Stomach smooth muscle (tissue), 2 donors: ENCODE measurements around the gene DDHD1.
"Not testable (repeated sequence)": the region's sequence is repeated elsewhere in the genome, so short reads cannot be mapped to it uniquely, and the experiment has no call there.

Experiments
- H3K27ac ChIP-seq: one replicate; pipeline ENCODE4 v1.7.0; 2013; ENCODE audit warnings: mild to moderate bottlenecking, low read length, inconsistent platforms
- H3K27me3 ChIP-seq, 2 donors: one replicate each; pipeline ENCODE4 v1.7.0; 2013; ENCODE audit warnings: low read length in 2 of 2; ENCODE audit not compliant: insufficient read depth in 2 of 2, control insufficient read depth in 1 of 2
- H3K36me3 ChIP-seq, 2 donors: one replicate each; pipeline ENCODE4 v1.7.0; 2013; ENCODE audit warnings: low read length in 2 of 2; ENCODE audit not compliant: control insufficient read depth in 2 of 2, insufficient read depth in 2 of 2
- H3K4me1 ChIP-seq: one replicate; pipeline ENCODE4 v1.7.0; 2013; ENCODE audit warnings: low read length; ENCODE audit not compliant: control insufficient read depth, insufficient read depth
- H3K4me3 ChIP-seq, 2 donors: one replicate each; pipeline ENCODE4 v1.7.0; 2013; ENCODE audit warnings: low read length in 2 of 2
- H3K9ac ChIP-seq, 2 donors: one replicate each; pipeline ENCODE4 v1.7.0; 2013; ENCODE audit warnings: low read length in 2 of 2, mild to moderate bottlenecking in 1 of 2
- H3K9me3 ChIP-seq, 2 donors: one replicate each; pipeline ENCODE4 v1.7.0; 2013; ENCODE audit warnings: low read length in 2 of 2; ENCODE audit not compliant: control insufficient read depth in 2 of 2
- donor health status: healthy.
- donor health status: Pancreatic carcinoma.

The DDHD1 gene

DNA sequence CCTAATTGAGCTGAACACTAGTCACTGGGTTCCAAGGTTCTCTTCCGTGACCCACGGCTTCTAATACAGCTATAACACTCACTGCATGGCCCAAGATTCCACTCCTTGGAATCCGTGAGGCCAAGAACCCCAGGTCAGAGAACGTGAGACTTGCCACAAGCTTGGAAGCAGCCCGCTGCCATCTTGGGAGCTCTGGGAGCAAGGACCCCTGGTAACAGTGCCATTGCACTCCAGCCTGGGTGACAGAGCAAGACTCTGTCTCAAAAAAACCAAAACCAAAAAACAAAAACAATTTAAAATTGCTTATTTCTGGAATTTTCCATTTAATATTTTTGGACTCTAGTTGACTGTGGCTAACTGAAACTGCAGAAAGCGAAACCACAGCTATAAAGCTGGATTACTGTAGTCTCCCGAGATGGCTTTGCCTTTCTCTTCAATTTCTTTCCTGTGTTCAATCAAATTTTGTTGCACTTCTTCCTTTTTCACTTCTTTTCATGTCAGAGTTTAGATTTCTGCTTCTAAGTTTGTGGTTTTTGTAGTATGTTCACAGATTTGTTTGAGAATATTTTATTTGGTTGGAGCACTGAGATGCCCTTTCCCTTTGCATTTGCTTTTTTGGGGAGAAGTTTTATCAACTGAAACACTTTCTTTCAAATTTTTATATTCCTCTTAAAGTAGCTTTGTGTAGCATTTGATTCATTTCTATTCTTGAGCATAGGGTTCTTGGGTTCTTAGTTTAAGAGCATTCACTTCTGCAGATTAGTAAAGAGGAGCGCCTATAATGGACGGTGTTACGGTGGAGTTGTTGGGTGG is 44.6 kb downstream of the DDHD1 start:
- no peaks in the 10 kb centered on the region for H3K9me3 ChIP-seq
- H3K9ac ChIP-seq: no peak overlapping the region
- H3K4me3 ChIP-seq: no peak overlapping the region
- no peaks in the 10 kb centered on the region for H3K27me3 ChIP-seq
- no peaks in the 10 kb centered on the region for H3K4me1 ChIP-seq
- no peaks in the 10 kb centered on the region for H3K36me3 ChIP-seq
- H3K27ac ChIP-seq: no peak overlapping the region

DNA sequence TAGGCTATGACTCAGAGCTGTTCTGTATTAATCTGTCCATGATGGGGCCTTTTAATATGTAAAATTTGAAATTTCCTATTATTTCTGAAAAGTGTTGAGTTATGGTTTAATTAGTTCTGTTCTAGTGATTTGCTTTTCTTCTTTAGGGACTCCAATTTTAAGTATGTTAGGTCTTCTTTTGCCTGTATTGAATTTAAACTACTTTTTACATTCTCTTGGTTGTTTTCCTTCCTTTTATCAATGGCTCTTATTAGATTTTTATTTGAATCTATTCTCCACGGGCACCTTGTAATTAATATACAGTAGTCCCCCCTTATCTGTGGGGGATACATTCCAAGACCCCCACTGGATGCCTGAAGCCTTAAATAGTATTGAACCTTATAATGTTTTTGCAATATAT is 46.4 kb downstream of the DDHD1 start:
- Histone ChIP-seq H3K4me1 (no peaks in the 10 kb centered on the region), H3K9ac (no peak overlapping the region), H3K27me3 (no peaks in the 10 kb centered on the region), H3K9me3 (no peaks in the 10 kb centered on the region), H3K36me3 (no peaks in the 10 kb centered on the region), H3K27ac (no peak overlapping the region), H3K4me3 (no peak overlapping the region)

- Histone ChIP-seq H3K9ac (no peak overlapping the region), H3K27ac (no peak overlapping the region), H3K4me1 (no peaks in the 10 kb centered on the region), H3K9me3 (no peaks in the 10 kb centered on the region), H3K36me3 (no peaks in the 10 kb centered on the region), H3K27me3 (no peaks in the 10 kb centered on the region), H3K4me3 (no peak overlapping the region)
Measured at GRCh38 chr14:53103636-53104340, 49.3 kb downstream of the DDHD1 start.

- Histone ChIP-seq H3K27ac (no peak overlapping the region), H3K27me3 (no peaks in the 10 kb centered on the region), H3K4me3 (no peak overlapping the region), H3K4me1 (no peaks in the 10 kb centered on the region), H3K36me3 (peaks cover 0 to 4% of the 10 kb centered on the region in 2 donors), H3K9me3 (no peaks in the 10 kb centered on the region), H3K9ac (no peak overlapping the region)
Measured at GRCh38 chr14:53093206-53093605, 59.9 kb downstream of the DDHD1 start.

GRCh38 chr14:53090853-53091252 is 62.3 kb downstream of the DDHD1 start:
- no peaks in the 10 kb centered on the region for H3K9me3 ChIP-seq
- no peak overlapping the region for H3K4me3 ChIP-seq
- no peaks in the 10 kb centered on the region for H3K4me1 ChIP-seq
- no peak overlapping the region for H3K9ac ChIP-seq
- peaks cover 0 to 4% of the 10 kb centered on the region in 2 donors for H3K36me3 ChIP-seq
- H3K27me3 ChIP-seq: no peaks in the 10 kb centered on the region
- H3K27ac ChIP-seq: no peak overlapping the region

DNA sequence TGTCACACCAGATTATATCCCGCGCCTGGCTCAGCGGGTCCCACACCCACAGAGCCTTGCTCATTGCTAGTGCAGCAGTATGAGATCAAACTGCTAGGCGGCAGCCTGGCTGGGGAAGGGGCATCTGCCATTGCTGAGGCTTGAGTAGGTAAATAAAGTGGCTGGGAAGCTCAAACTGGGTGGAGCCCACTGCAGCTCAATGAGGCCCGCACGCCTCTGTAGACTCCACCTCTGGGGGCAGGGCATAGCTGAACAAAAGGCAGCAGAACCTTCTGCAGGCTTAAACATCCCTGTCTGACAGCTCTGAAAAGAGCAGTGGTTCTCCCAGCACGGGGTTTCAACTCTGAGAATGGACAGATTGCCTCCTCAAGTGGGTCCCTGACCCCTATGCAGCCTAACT is 68.2 kb downstream of the DDHD1 start:
- not testable (repeated sequence) for H3K27ac ChIP-seq, H3K4me1 ChIP-seq, H3K9ac ChIP-seq

GRCh38 chr14:53064475-53064874 is 88.6 kb downstream of the DDHD1 start:
- Histone ChIP-seq H3K27ac (no peak overlapping the region), H3K4me3 (no peak overlapping the region), H3K4me1 (no peaks in the 10 kb centered on the region), H3K27me3 (no peaks in the 10 kb centered on the region), H3K9me3 (no peaks in the 10 kb centered on the region), H3K36me3 (no peaks in the 10 kb centered on the region), H3K9ac (no peak overlapping the region)

More for the DNA sequence above, 68.2 kb downstream of the DDHD1 start:
- not testable (repeated sequence) for H3K4me3 ChIP-seq, H3K27me3 ChIP-seq, H3K36me3 ChIP-seq, H3K9me3 ChIP-seq

GRCh38 chr14:53062856-53063255 is 90.3 kb downstream of the DDHD1 start:
- no peak overlapping the region for H3K4me3 ChIP-seq
- H3K36me3 ChIP-seq: no peaks in the 10 kb centered on the region
- no peak overlapping the region for H3K9ac ChIP-seq
- no peaks in the 10 kb centered on the region for H3K9me3 ChIP-seq
- H3K4me1 ChIP-seq: no peaks in the 10 kb centered on the region
- H3K27ac ChIP-seq: no peak overlapping the region
- H3K27me3 ChIP-seq: no peaks in the 10 kb centered on the region

GRCh38 chr14:53060046-53060445 is 93.1 kb downstream of the DDHD1 start:
- H3K36me3 ChIP-seq: no peaks in the 10 kb centered on the region
- no peak overlapping the region for H3K9ac ChIP-seq
- H3K27ac ChIP-seq: no peak overlapping the region

DNA sequence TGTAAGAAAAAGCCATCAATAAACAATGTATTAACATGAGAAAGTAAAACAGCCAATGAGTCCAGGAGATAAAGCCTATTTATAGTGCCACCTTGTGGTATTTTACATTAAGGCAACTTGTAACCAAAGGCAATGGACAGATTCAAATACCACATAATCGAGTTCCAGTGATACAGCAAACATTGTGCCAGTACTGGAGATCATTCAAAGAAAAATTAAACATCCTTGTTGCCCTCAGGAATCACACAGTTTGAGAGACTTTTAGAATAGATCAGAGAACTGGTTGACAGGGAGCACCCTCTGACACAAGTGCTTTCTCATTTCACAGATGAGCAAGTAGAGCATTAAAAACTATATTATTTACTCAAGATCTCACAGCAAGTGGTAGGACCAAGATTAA is 98.1 kb downstream of the DDHD1 start:
- Histone ChIP-seq H3K9ac (no peak overlapping the region), H3K4me3 (no peak overlapping the region), H3K36me3 (peaks cover 0 to 2% of the 10 kb centered on the region in 2 donors), H3K27me3 (no peaks in the 10 kb centered on the region), H3K27ac (no peak overlapping the region), H3K4me1 (no peaks in the 10 kb centered on the region), H3K9me3 (no peaks in the 10 kb centered on the region)

More at GRCh38 chr14:53060046-53060445, 93.1 kb downstream of the DDHD1 start:
- H3K4me3 ChIP-seq: no peak overlapping the region
- no peaks in the 10 kb centered on the region for H3K27me3 ChIP-seq
- no peaks in the 10 kb centered on the region for H3K4me1 ChIP-seq
- no peaks in the 10 kb centered on the region for H3K9me3 ChIP-seq

DNA sequence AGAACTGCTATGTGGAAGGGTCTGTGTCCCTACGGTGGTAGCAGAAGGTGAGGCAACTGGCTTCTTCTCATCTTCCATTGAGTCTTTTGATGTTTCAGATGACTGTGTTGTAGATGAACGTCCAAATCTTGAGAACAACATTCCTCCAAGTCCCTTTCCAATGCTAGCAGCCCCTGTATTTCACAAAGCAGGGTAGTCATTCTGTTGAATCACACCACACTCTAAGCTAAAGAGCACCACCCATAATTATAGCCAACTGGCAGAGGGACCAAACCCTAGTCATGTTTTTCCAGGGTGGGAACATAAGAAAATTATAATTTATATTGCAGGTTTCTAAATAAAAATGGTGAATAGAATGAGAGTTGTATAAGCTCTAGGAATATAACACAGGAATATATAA is 98.7 kb downstream of the DDHD1 start:
- no peak overlapping the region for H3K27ac ChIP-seq
- H3K36me3 ChIP-seq: peaks cover 0 to 2% of the 10 kb centered on the region in 2 donors
- H3K4me1 ChIP-seq: no peaks in the 10 kb centered on the region

More for the DNA sequence above, 98.7 kb downstream of the DDHD1 start:
- no peak overlapping the region for H3K9ac ChIP-seq
- H3K27me3 ChIP-seq: no peaks in the 10 kb centered on the region
- H3K9me3 ChIP-seq: no peaks in the 10 kb centered on the region
- no peak overlapping the region for H3K4me3 ChIP-seq
